IPS DF 6.9 (cell line): ENCODE measurements around the gene ZNF446.
A peak's percentile ranks its signal among the peaks of the same experiment; 100 is the strongest.
"Not testable (repeated sequence)": the region's sequence is repeated elsewhere in the genome, so short reads cannot be mapped to it uniquely, and the experiment has no call there.

ENCODE experiments used
- DNase-seq: peaks from one replicate; pipeline ENCODE4 v3.0.0-alpha.2; 2013; ENCODE audit warnings: low read depth, low spot score
- H3K27ac ChIP-seq: one replicate; pipeline ENCODE4 v1.5.1; 2013; ENCODE audit warnings: low read length, control low read depth
- H3K27me3 ChIP-seq: 2 replicates; pipeline ENCODE4 v1.6.1; 2013; ENCODE audit warnings: mild to moderate bottlenecking, low read length; ENCODE audit not compliant: control insufficient read depth, insufficient read depth
- H3K36me3 ChIP-seq: 2 replicates; pipeline ENCODE4 v1.6.1; 2013; ENCODE audit warnings: low read length; ENCODE audit not compliant: control insufficient read depth, insufficient read depth
- H3K4me1 ChIP-seq: 2 replicates; pipeline ENCODE4 v1.6.1; 2013; ENCODE audit warnings: low read length; ENCODE audit not compliant: control insufficient read depth, insufficient read depth
- H3K4me3 ChIP-seq: 2 replicates; pipeline ENCODE4 v1.5.1; 2013; ENCODE audit warnings: mild to moderate bottlenecking, low read length
- H3K9me3 ChIP-seq: 2 replicates; pipeline ENCODE4 v1.6.1; 2013; ENCODE audit warnings: low read length, inconsistent platforms; ENCODE audit not compliant: control insufficient read depth, insufficient read depth
- WGBS: extraction: QIAGEN DNeasy Blood & Tissue Kit; methylation state at CpG from one replicate; pipeline ENCODE4 v1.1.7; 2013; ENCODE audit warnings: mixed read lengths, missing lambda C conversion rate; ENCODE audit not compliant: insufficient read length, insufficient coverage; 5-methylcytosine and 5-hydroxymethylcytosine counted together

The ZNF446 gene

GRCh38 chr19:58470837-58471543, 5.2 kb upstream of the ZNF446 start:
- H3K27ac ChIP-seq, H3K4me1 ChIP-seq, DNase-seq, H3K27me3 ChIP-seq, H3K9me3 ChIP-seq, H3K4me3 ChIP-seq: not testable (repeated sequence)
- H3K36me3 ChIP-seq = peaks cover 12% of the 10 kb centered on the region
- no CpG with 5 or more reads among the region's 53 CpGs for WGBS

- no CpG with 5 or more reads among the region's 39 CpGs for WGBS
- Histone ChIP-seq H3K36me3 (peaks cover 12% of the 10 kb centered on the region), H3K27me3 (no peaks in the 10 kb centered on the region), H3K9me3 (no peaks in the 10 kb centered on the region), H3K4me1 (peaks cover 1% of the 10 kb centered on the region; the same call in 1 of the 2 replicates), H3K27ac (no peak overlapping the region), H3K4me3 (no peak overlapping the region)
- no peak for DNase-seq
These were observed 4.4 kb upstream of the ZNF446 start for GRCh38 chr19:58471736-58472135.

GRCh38 chr19:58473775-58474174, 2.4 kb upstream of the ZNF446 start:
- DNase-seq = no peak

DNA sequence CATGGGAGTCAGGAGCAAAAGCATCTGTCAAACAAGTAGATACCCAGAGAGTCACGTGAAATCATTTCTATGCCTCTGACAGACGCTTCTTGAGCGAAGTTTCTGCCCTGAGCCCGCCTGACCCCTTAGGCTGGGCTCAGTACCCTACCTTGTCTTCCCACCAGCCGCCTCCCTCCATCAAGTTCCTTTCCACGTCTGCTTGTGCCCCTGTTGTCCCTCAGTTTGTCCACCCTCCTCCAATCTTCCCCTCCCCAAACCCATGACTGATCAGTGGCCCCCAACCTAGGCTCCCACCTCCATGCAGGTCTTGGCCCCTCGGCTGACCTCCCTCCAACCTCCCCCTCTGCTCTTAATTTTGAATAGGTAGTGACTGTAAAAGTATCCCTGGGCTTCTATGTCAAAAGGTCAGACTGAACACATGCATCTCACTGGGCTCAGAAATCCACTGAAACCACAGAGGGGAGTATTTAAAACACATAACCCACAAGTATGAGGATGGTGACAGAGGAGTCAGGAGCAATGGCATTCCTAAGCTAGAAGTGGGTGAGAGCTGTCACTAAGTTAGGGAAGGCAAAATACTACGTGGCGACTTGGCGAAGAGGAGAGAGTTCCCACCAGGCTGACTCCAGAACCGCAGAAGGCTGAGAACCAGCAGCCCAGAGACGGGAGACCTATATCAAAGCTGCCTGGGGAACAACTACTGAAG, 1.7 kb upstream of the ZNF446 start:
- no peak overlapping the region for H3K27ac ChIP-seq
- H3K4me3 ChIP-seq = no peak overlapping the region
- no peaks in the 10 kb centered on the region for H3K9me3 ChIP-seq
- peaks cover 3% of the 10 kb centered on the region; the same call in 1 of the 2 replicates for H3K4me1 ChIP-seq
- peaks cover 9% of the 10 kb centered on the region for H3K36me3 ChIP-seq
- no CpG with 5 or more reads among the region's 12 CpGs for WGBS
- H3K27me3 ChIP-seq = no peaks in the 10 kb centered on the region
- DNase-seq = no peak

More at GRCh38 chr19:58473775-58474174, 2.4 kb upstream of the ZNF446 start:
- no peak overlapping the region for H3K27ac ChIP-seq
- no peaks in the 10 kb centered on the region for H3K9me3 ChIP-seq
- no peak overlapping the region for H3K4me3 ChIP-seq
- H3K27me3 ChIP-seq = no peaks in the 10 kb centered on the region
- peaks cover 12% of the 10 kb centered on the region for H3K36me3 ChIP-seq
- H3K4me1 ChIP-seq = peaks cover 3% of the 10 kb centered on the region; the same call in 1 of the 2 replicates

- H3K9me3 ChIP-seq = no peaks in the 10 kb centered on the region
- H3K36me3 ChIP-seq = peaks cover 7% of the 10 kb centered on the region
- H3K27ac ChIP-seq = no peak overlapping the region
- DNase-seq = no peak
- H3K27me3 ChIP-seq = no peaks in the 10 kb centered on the region
- H3K4me1 ChIP-seq = peaks cover 3% of the 10 kb centered on the region; the same call in 1 of the 2 replicates
- no CpG with 5 or more reads among the region's 27 CpGs for WGBS
- H3K4me3 ChIP-seq = peak overlapping the region; percentile 53; the same call in 1 of the 2 replicates
These were observed 997 bp upstream of the ZNF446 start for GRCh38 chr19:58474997-58475713.

DNA sequence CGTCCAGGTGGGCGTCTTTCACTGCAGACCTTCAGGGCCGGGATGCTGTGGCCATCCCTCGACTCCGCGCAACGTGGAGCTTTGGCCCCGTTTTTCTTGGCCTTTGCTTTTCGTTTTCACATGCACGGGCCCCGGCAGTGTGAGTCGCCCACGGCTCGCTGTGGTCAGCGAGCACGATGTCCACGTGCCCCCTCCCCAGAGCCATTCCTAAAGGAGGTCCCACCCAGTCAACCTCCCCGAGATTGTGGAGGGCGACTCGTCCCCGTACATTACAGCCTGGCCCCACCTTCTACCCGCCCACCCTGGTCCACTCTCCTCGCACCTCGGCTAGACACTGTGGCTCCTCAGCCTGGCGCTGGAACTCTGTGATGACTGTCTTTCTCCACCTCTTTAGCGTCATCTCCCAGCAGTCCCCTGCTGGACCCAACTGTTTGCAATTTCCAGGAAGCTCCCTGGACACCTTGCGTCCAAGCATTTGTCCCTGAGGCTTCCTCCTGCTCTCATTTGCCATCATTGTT, 405 bp downstream of the ZNF446 start:
- peaks cover 6% of the 10 kb centered on the region for H3K36me3 ChIP-seq
- H3K4me1 ChIP-seq = peaks cover 3% of the 10 kb centered on the region; the same call in 1 of the 2 replicates
- no peak overlapping the region for H3K27ac ChIP-seq
- peak overlapping the region; percentile 53; the same call in 1 of the 2 replicates for H3K4me3 ChIP-seq
- H3K9me3 ChIP-seq = no peaks in the 10 kb centered on the region
- H3K27me3 ChIP-seq = no peaks in the 10 kb centered on the region
- DNase-seq = no peak
- WGBS = no CpG with 5 or more reads among the region's 27 CpGs

- no CpG with 5 or more reads among the region's 15 CpGs for WGBS
- no peaks in the 10 kb centered on the region for H3K9me3 ChIP-seq
- 0 out of 2 replicates have a peak, but pooled peaks cover under 1% of the 10 kb centered on the region for H3K36me3 ChIP-seq
- no peak overlapping the region for H3K4me3 ChIP-seq
- H3K27me3 ChIP-seq = no peaks in the 10 kb centered on the region
- peaks cover 3% of the 10 kb centered on the region; the same call in 1 of the 2 replicates for H3K4me1 ChIP-seq
- no peak for DNase-seq
- H3K27ac ChIP-seq = no peak overlapping the region
These were observed 978 bp downstream of the ZNF446 start for GRCh38 chr19:58477130-58477529.

DNA sequence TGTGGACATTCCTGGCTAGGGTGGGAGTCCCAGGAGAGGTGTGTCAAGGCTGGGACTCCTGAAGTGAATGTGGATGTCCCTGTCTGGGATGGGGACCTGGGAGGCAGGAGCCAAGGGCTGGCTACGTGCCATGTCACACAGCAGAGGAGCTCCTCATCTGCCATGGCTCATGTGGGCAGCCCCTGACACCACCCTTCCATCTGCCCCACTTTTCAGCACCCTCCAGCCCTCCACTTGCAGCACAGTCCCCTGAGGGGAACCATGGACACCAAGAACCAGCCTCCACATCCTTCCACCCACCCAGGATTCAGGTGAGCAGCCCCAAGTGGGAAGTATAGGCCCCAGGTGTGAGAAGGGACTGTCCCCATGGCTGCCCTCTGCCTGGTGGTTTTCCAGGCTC, 1.7 kb downstream of the ZNF446 start:
- no peak for DNase-seq
- no peak overlapping the region for H3K4me3 ChIP-seq
- H3K36me3 ChIP-seq = no peaks in the 10 kb centered on the region
- H3K9me3 ChIP-seq = no peaks in the 10 kb centered on the region
- no CpG with 5 or more reads among the region's 1 CpG for WGBS
- peaks cover 3% of the 10 kb centered on the region; the same call in 1 of the 2 replicates for H3K4me1 ChIP-seq
- H3K27me3 ChIP-seq = no peaks in the 10 kb centered on the region
- H3K27ac ChIP-seq = no peak overlapping the region

DNA sequence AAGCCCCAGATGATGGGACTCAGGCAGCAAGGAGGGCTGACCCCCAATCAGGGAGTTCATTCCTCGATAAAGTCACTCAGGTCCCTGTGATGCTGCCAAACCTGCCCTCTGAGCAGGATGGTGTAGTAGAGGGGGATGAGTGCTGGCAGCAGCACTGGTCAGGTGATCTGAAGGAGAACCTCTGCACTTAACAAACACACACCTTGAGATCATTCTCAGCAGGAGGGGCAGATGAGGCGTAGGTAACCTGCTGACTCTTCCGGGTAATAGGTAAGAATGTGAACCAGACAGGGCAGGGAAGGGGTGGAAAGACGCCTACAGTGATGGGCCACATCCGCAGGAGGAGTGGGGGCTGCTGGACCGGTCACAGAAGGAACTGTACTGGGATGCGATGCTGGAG, 3.2 kb downstream of the ZNF446 start:
- H3K27me3 ChIP-seq = no peaks in the 10 kb centered on the region
- WGBS = no CpG with 5 or more reads among the region's 7 CpGs
- no peak overlapping the region for H3K4me3 ChIP-seq
- no peaks in the 10 kb centered on the region for H3K9me3 ChIP-seq
- no peak overlapping the region for H3K27ac ChIP-seq
- no peak for DNase-seq
- H3K4me1 ChIP-seq = peaks cover 3% of the 10 kb centered on the region; the same call in 1 of the 2 replicates
- H3K36me3 ChIP-seq = no peaks in the 10 kb centered on the region
